Heart right ventricle (tissue), 16 donors: ENCODE measurements around the gene STAU1. TPM values are rescaled to one million over a fixed set of nuclear protein-coding genes. Genes with fewer than 3 reads are reported as not detected.

ENCODE experiments used
- ATAC-seq, 8 donors: fragments of 200-7000 bp; cut with Tn5 transposase; one replicate each; pipeline ENCODE4 v1.9.1; 2020; ENCODE audit warnings: mild to moderate bottlenecking in 8 of 8, moderate library complexity in 8 of 8, moderate number of reproducible peaks in 1 of 8
- DNase-seq, 2 donors: peaks; one replicate each; pipeline ENCODE4 v3.0.0-alpha.2; 2020
- H3K27ac ChIP-seq, 10 donors: fragments of 200-600 bp; sonication (generic) in 2 of 10; one replicate each; pipeline versions ENCODE4 v1.5.0 to v1.8.0; 2020 to 2022; ENCODE audit warnings: mild to moderate bottlenecking in 3 of 10
- H3K27me3 ChIP-seq, 7 donors: fragments of 200-600 bp; one replicate each; pipeline ENCODE4 v1.8.0; 2021 to 2022; ENCODE audit warnings: mild to moderate bottlenecking in 2 of 7
- H3K36me3 ChIP-seq, 9 donors: fragments of 200-600 bp; sonication (generic) in 1 of 9; one replicate each; pipeline versions ENCODE4 v1.5.0 to v1.8.0; 2020 to 2022; ENCODE audit warnings: mild to moderate bottlenecking in 2 of 9
- H3K4me1 ChIP-seq, 9 donors: fragments of 200-600 bp; sonication (generic) in 1 of 9; one replicate each; pipeline versions ENCODE4 v1.5.0 to v1.8.0; 2020 to 2022; ENCODE audit warnings: mild to moderate bottlenecking in 4 of 9
- H3K4me3 ChIP-seq, 10 donors: fragments of 200-600 bp; sonication (generic) in 2 of 10; one replicate each; pipeline versions ENCODE4 v1.5.0 to v1.8.0; 2020 to 2022; ENCODE audit warnings: mild to moderate bottlenecking in 7 of 10, moderate library complexity in 2 of 10
- H3K9me3 ChIP-seq, 11 donors: fragments of 200-600 bp in 10 of 11; sonication (generic) in 2 of 11; one replicate each; pipeline versions ENCODE4 v1.5.0 to v1.8.0; 2013 to 2022; ENCODE audit warnings: mild to moderate bottlenecking in 2 of 11, control low read depth in 1 of 11, moderate library complexity in 1 of 11
- CTCF ChIP-seq, 9 donors: fragments of 200-600 bp; sonication (generic) in 2 of 9; IDR thresholded peaks; one replicate each; pipeline versions ENCODE4 v1.5.0 to v1.8.0; 2021 to 2022; ENCODE audit warnings: antibody characterized with exemption in 9 of 9, mild to moderate bottlenecking in 5 of 9, moderate library complexity in 1 of 9
- WGBS, 2 donors: extraction: QIAGEN DNeasy Blood & Tissue Kit; methylation state at CpG; one replicate each; pipeline ENCODE4 v1.1.7; 2013; ENCODE audit warnings: inconsistent platforms in 1 of 2; 5-methylcytosine and 5-hydroxymethylcytosine counted together
- intact Hi-C, 10 donors: fragments of 100-400 bp; cut with DNase I; formaldehyde crosslinking; loops; one replicate each; pipeline versions ENCODE4 v1.11.1 to v1.14.2; 2022
- polyA plus RNA-seq, 2 donors: library from polyadenylated mRNA; stranded (reverse); fragments of 200-250 nt; gene quantifications; one replicate each; pipeline ENCODE4 v1.2.3, GENCODE V29; 2013
- total RNA-seq, 10 donors: library from RNA; stranded (reverse); fragmentation: NEBNext Ultra II Directional in 3 of 10; extraction: Animal tissue kit (Norgen Biotek cat#: 25700) in 3 of 10; gene quantifications; one replicate each; pipeline versions ENCODE4 v1.2.1 to v1.2.4, GENCODE V29; 2021 to 2023
- donor health status: Arrhythmogenic right ventricular cardiomyopathy.
- donor health status: ischemic (EF 13 %, LVEDD 7.1; RV severe dilation, severe dysfunction).
- donor health status: healthy with polysubstance abuse.
- donor health status: DM: no; HTN: yes; CAD: no.
- donor health status: DM: no; HTN: no; CAD: no.
- donor health status: ischemic (EF 25% LVEDD 6.9; RV normal size, moderate dysfunction).
- donor health status: ischemic (EF 25% LVEDD 5.7; RV mildly dilated, moderate dysfunction).
- donor health status: healthy.
- donor health status: DM: yes; HTN: yes; CAD: no.
- donor health status: Ischemic cardiomyopathy.
- donor health status: ischemic (EF 35%, LVEDD 5.7; RV mildly dilated, moderate dysfunction).
- donor health status: nonischemic (EF 11% LVEDD 7.7; RV severe dilation, severe dysfunction).
- donor health status: DM: yes; HTN: yes; CAD: no.
- donor health status: PGD.
- donor health status: ischemic (EF 29% LVEDD 5.4; RV normal size, mild dysfunction).
- donor health status: nonischemic (EF 23%, LVEDD 6.1; RV moderate dilation, normal function).

The STAU1 gene
- total and polyA plus RNA-seq, 12 donors = 18.0 to 94.3 (median 66.5) TPM

DNA sequence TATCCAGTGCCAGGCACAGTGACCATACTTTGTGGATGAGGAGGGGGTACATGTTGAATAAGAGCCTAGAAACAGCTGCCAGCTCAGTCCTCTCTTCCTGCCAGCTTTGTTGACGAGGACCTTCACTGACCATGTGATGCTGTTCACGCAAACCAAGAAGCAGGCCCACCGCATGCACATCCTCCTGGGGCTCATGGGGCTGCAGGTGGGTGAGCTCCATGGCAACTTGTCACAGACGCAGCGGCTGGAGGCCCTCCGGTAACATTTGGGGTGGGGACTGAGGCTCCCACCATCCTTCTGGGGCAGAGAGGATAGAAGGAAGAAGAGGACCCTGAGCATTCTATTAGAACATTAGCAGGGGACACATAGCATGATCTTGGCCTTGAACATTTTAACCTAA is 46.7 kb upstream of the STAU1 start:
- H3K36me3 ChIP-seq = peaks cover 8 to 100% (median 88%) of the 10 kb centered on the region in 9 donors
- 95% methylated on average over 6 of the region's 6 CpGs for WGBS, 2 donors
- H3K27ac ChIP-seq = no peak overlapping the region
- peaks cover 0 to 12% (median 0%) of the 10 kb centered on the region in 9 donors for H3K4me1 ChIP-seq
- intact Hi-C loops = no loop called here
- DNase-seq = no peak
- no peaks in the 10 kb centered on the region for H3K27me3 ChIP-seq
- no peak overlapping the region for H3K4me3 ChIP-seq
- no peaks in the 10 kb centered on the region for H3K9me3 ChIP-seq
- ATAC-seq = no peak
- no peak for TF ChIP-seq CTCF (IDR thresholded peaks at IDR 0.05)

- peaks cover 0 to 12% (median 0%) of the 10 kb centered on the region in 9 donors for H3K4me1 ChIP-seq
- no peaks in the 10 kb centered on the region for H3K27me3 ChIP-seq
- ATAC-seq (no peak), DNase-seq (no peak)
- intact Hi-C loops = no loop called here
- H3K9me3 ChIP-seq = no peaks in the 10 kb centered on the region
- H3K27ac ChIP-seq = no peak overlapping the region
- WGBS, 2 donors = 93 to 94% methylated on average over 10 of the region's 10 CpGs
- TF ChIP-seq CTCF (IDR thresholded peaks at IDR 0.05) = no peak
- H3K36me3 ChIP-seq = peaks cover 6 to 100% (median 85%) of the 10 kb centered on the region in 9 donors
- no peak overlapping the region for H3K4me3 ChIP-seq
These were observed 45.1 kb upstream of the STAU1 start for GRCh38 chr20:49233226-49233625.

- H3K9me3 ChIP-seq = no peaks in the 10 kb centered on the region
- TF ChIP-seq CTCF (IDR thresholded peaks at IDR 0.05) = no peak
- H3K27ac ChIP-seq = no peak overlapping the region
- ATAC-seq (no peak), DNase-seq (no peak)
- peaks cover 0 to 12% (median 0%) of the 10 kb centered on the region in 9 donors for H3K4me1 ChIP-seq
- no peaks in the 10 kb centered on the region for H3K27me3 ChIP-seq
- no peak overlapping the region for H3K4me3 ChIP-seq
- peaks cover 6 to 100% (median 78%) of the 10 kb centered on the region in 9 donors for H3K36me3 ChIP-seq
- WGBS, 2 donors = 71 to 86% methylated on average over 7 of the region's 7 CpGs
- intact Hi-C loops = no loop called here
These were observed 43.3 kb upstream of the STAU1 start for GRCh38 chr20:49231471-49231870.

GRCh38 chr20:49230561-49231133 is 42.5 kb upstream of the STAU1 start:
- Histone ChIP-seq H3K4me1 (peaks cover 0 to 12% (median 0%) of the 10 kb centered on the region in 9 donors), H3K9me3 (no peaks in the 10 kb centered on the region), H3K27me3 (no peaks in the 10 kb centered on the region), H3K36me3 (peaks cover 8 to 100% (median 79%) of the 10 kb centered on the region in 9 donors), H3K27ac (peak overlapping the region in 1 of 10 donors; percentile 52), H3K4me3 (no peak overlapping the region)
- WGBS, 2 donors = 67 to 74% methylated on average over 8 of the region's 8 CpGs
- no peak for TF ChIP-seq CTCF (IDR thresholded peaks at IDR 0.05)
- ATAC-seq (peak in 6 of 8 donors; percentile 19 to 76 (median 61)), DNase-seq (peak in 1 of 2 donors; percentile 27)
- intact Hi-C loops = no loop called here
